SU-DHL-6 (cell line): ENCODE results near the gene AK2.

Source experiments
- H2AFZ ChIP-seq: fragments of 200-600 bp; sonication (generic); 2 replicates; pipeline ENCODE4 v1.6.1; 2014; ENCODE audit warnings: low read depth, mild to moderate bottlenecking, moderate library complexity, mixed read lengths, antibody characterized with exemption, low read length; ENCODE audit not compliant: severe bottlenecking
- H3F3A ChIP-seq: fragments of 200-600 bp; shearing (Covaris generic); 2 replicates; pipeline ENCODE4 v1.6.0; 2016; ENCODE audit warnings: antibody characterized with exemption, mild to moderate bottlenecking; ENCODE audit not compliant: insufficient read depth
- H3K27ac ChIP-seq: fragments of 200-600 bp; sonication (generic); 2 replicates; pipeline ENCODE4 v1.5.1; 2016; ENCODE audit warnings: low read depth, mild to moderate bottlenecking, low read length, moderate library complexity, mixed read lengths
- H3K27me3 ChIP-seq: fragments of 200-600 bp; sonication (generic), shearing (Covaris generic); 2 replicates; pipeline ENCODE4 v1.6.0; 2014; ENCODE audit warnings: mild to moderate bottlenecking, low read length
- H3K36me3 ChIP-seq: fragments of 200-600 bp; sonication (generic); 2 replicates; pipeline ENCODE4 v1.6.1; 2014; ENCODE audit warnings: mild to moderate bottlenecking, low read length, mixed read lengths
- H3K4me2 ChIP-seq: fragments of 300-600, 200-600 bp; shearing (Covaris generic), sonication (generic); 2 replicates; pipeline ENCODE4 v1.6.0; 2014; ENCODE audit warnings: low read length, low read depth, mild to moderate bottlenecking; ENCODE audit not compliant: poor library complexity, severe bottlenecking
- H3K4me3 ChIP-seq: fragments of 200-600 bp; sonication (generic); 2 replicates; pipeline ENCODE4 v1.5.1; 2014; ENCODE audit warnings: antibody characterized with exemption, low read length, mild to moderate bottlenecking, mixed read lengths; ENCODE audit not compliant: insufficient read depth, poor library complexity, severe bottlenecking
- H3K79me2 ChIP-seq: fragments of 200-600 bp; sonication (generic); 2 replicates; pipeline ENCODE4 v1.6.1; 2014; ENCODE audit warnings: mild to moderate bottlenecking, low read length, moderate library complexity; ENCODE audit not compliant: insufficient read depth
- H3K9ac ChIP-seq: fragments of 200-600 bp; sonication (generic); 2 replicates; pipeline ENCODE4 v1.7.0; 2014; ENCODE audit warnings: mild to moderate bottlenecking, low read length
- H3K9me2 ChIP-seq: fragments of 200-600 bp; sonication (generic); replicated peaks from 2 replicates; pipeline ENCODE4 v1.6.1; 2014; ENCODE audit warnings: low read length; ENCODE audit not compliant: insufficient read depth
- H3K9me3 ChIP-seq: fragments of 200-600 bp; sonication (generic); 2 replicates; pipeline ENCODE4 v1.6.1; 2014; ENCODE audit warnings: low read length, mixed read lengths; ENCODE audit not compliant: insufficient read depth
- H4K20me1 ChIP-seq: fragments of 200-600 bp; sonication (generic); 2 replicates; pipeline ENCODE4 v1.6.1; 2014; ENCODE audit warnings: low read depth, mild to moderate bottlenecking, antibody characterized with exemption, low read length, moderate library complexity, mixed read lengths
- EZH2phosphoT487 ChIP-seq: fragments of 200-600 bp; sonication (generic), shearing (Covaris generic); conservative IDR thresholded peaks from 2 replicates; pipeline ENCODE4 v1.6.1; 2018; ENCODE audit warnings: mild to moderate bottlenecking, antibody characterized with exemption, low read length, moderate library complexity, mixed read lengths
- TF ChIP-seq, protein P1 (sequence below): fragments of 200-600 bp; sonication (generic); IDR thresholded peaks from one replicate; pipeline ENCODE4 v1.5.1; 2017; ENCODE audit warnings: antibody characterized with exemption, mild to moderate bottlenecking, low read length, moderate library complexity; ENCODE audit not compliant: insufficient read depth, poor library complexity, severe bottlenecking

The AK2 gene

DNA sequence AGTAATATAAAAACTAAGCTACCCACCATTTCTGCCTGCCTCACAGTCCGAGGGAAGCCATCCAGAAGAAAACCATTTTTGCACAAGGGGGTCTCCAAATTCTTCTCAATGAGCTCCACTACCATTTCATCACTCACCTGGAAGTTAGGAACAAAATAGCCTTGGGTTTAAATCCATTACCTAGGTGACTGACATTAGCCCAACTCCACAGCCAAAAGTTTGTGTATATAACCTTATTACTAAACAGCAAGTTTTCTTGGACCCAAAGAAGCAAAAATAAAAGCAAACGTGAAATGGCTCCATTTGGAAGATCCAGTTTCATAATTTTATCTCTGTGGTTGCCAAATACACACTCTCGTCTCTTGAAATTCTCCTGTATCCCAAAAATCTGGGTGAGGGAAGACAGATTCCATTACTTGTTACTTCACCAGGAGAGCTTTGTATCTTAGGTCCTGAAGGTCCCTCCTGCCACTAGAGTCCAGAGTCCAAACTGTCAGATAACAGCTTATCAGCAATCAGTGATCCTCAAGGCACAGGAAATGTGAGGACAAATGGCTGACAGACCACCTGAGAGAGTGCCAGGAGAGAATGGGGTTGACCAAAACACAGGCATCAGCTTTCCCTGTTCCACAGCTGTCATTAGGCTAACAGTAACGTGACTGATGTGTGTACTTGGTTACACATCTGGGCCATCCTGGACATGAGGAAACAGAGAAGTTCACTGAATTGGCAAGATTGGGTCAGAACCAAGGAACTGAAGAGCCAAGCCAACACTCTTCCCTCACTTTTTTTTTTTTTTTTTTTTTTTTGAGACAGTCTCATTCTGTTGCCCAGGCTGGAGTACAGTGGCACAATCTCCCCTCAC lies 14.9 kb downstream of the AK2 start:
- Histone ChIP-seq H3K9ac (no peak overlapping the region), H2AFZ (no peak overlapping the region), H3K36me3 (peaks cover 9% of the 10 kb centered on the region; the same call in 1 of the 2 replicates), H3K9me2 (no peaks in the 10 kb centered on the region), H3K79me2 (peaks cover 28% of the 10 kb centered on the region), H3F3A (no peaks in the 10 kb centered on the region), H3K9me3 (no peaks in the 10 kb centered on the region), H3K27ac (no peak overlapping the region), H3K27me3 (no peaks in the 10 kb centered on the region), H3K4me3 (no peak overlapping the region), H3K4me2 (no peak overlapping the region), H4K20me1 (0 out of 2 replicates have a peak, but pooled peaks cover 4% of the 10 kb centered on the region)
- TF ChIP-seq, protein P1, sequence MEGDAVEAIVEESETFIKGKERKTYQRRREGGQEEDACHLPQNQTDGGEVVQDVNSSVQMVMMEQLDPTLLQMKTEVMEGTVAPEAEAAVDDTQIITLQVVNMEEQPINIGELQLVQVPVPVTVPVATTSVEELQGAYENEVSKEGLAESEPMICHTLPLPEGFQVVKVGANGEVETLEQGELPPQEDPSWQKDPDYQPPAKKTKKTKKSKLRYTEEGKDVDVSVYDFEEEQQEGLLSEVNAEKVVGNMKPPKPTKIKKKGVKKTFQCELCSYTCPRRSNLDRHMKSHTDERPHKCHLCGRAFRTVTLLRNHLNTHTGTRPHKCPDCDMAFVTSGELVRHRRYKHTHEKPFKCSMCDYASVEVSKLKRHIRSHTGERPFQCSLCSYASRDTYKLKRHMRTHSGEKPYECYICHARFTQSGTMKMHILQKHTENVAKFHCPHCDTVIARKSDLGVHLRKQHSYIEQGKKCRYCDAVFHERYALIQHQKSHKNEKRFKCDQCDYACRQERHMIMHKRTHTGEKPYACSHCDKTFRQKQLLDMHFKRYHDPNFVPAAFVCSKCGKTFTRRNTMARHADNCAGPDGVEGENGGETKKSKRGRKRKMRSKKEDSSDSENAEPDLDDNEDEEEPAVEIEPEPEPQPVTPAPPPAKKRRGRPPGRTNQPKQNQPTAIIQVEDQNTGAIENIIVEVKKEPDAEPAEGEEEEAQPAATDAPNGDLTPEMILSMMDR = no peak
- TF ChIP-seq EZH2phosphoT487 = no peak

DNA sequence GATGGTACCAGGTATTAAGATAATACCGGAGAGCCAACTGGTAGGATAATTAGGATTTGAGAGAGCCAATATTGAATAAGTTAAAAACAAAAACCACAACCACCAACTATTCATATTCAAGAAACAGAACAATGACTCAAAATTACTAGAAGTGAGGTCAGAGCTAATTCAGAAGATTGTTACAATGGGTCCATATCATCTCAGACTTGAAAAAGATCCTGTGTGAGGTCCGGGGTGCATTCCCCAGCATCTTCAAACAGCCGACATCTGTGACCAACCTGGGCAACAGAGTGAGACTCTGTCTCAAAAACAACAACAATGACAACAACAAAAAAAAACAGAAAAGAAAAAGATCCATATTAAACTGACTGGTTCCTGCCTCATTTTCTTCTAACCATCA lies 18.6 kb downstream of the AK2 start:
- Histone ChIP-seq H3K79me2 (peaks cover 1% of the 10 kb centered on the region; the same call in 1 of the 2 replicates), H2AFZ (no peak overlapping the region), H3K27ac (no peak overlapping the region), H4K20me1 (no peaks in the 10 kb centered on the region), H3K4me2 (no peak overlapping the region), H3K4me3 (no peak overlapping the region), H3K36me3 (peaks cover 19% of the 10 kb centered on the region; the same call in 1 of the 2 replicates), H3K27me3 (no peaks in the 10 kb centered on the region), H3K9ac (no peak overlapping the region), H3F3A (no peaks in the 10 kb centered on the region), H3K9me3 (no peaks in the 10 kb centered on the region), H3K9me2 (no peaks in the 10 kb centered on the region)
- TF ChIP-seq, protein P1 = no peak
- no peak for TF ChIP-seq EZH2phosphoT487

DNA sequence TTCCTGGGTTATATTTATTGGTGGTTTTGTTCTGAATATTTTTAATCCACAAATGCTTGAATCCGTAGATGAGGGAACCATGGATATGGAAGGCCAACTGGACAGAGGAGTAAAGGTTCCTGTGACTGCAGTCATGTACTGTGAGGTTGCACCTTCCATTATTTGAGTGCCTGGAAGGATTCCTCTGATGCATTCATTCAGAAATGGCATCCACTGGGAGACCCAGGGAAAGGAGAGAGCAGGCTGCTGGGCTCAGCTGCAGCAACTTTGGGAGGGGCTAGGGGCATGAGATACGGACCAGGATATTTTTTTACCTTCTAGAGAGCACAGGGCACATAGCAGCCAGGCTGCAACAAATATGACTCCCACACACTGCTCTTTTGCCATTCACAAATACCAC lies 19.5 kb downstream of the AK2 start:
- Histone ChIP-seq H3K79me2 (no peaks in the 10 kb centered on the region), H3K4me3 (no peak overlapping the region), H4K20me1 (no peaks in the 10 kb centered on the region), H3K27me3 (no peaks in the 10 kb centered on the region), H3K36me3 (peaks cover 22% of the 10 kb centered on the region; the same call in 1 of the 2 replicates), H3K27ac (no peak overlapping the region), H3K9me2 (no peaks in the 10 kb centered on the region), H3F3A (no peaks in the 10 kb centered on the region), H3K4me2 (no peak overlapping the region), H3K9ac (no peak overlapping the region), H3K9me3 (no peaks in the 10 kb centered on the region), H2AFZ (no peak overlapping the region)
- TF ChIP-seq, protein P1 = no peak
- no peak for TF ChIP-seq EZH2phosphoT487
